Prostate gland (tissue), 2 donors: ENCODE data around the gene AFF3. TPM values are rescaled to one million over a fixed set of nuclear protein-coding genes. Genes with fewer than 3 reads are reported as not detected.

Experiments
- DNase-seq: peaks from one replicate; pipeline ENCODE4 v3.0.0-alpha.2; 2019; ENCODE audit warnings: low spot score
- H3K27ac ChIP-seq, 2 donors: fragments of 200-600 bp; sonication (generic); 2 replicates each; pipeline ENCODE4 v1.5.1; 2017 to 2019
- H3K27me3 ChIP-seq: fragments of 200-600 bp; sonication (generic); replicated peaks from 2 replicates; pipeline ENCODE4 v1.5.1; 2019; ENCODE audit not compliant: insufficient read depth
- H3K36me3 ChIP-seq, 2 donors: fragments of 200-600 bp; sonication (generic); 1 replicate in 1 of 2; 2 replicates in 1 of 2; pipeline versions ENCODE4 v1.5.1 to v1.8.1; 2017 to 2019
- H3K4me1 ChIP-seq: fragments of 200-600 bp; sonication (generic); replicated peaks from 2 replicates; pipeline ENCODE4 v1.5.1; 2019
- H3K4me3 ChIP-seq, 2 donors: fragments of 200-600 bp; sonication (generic); 2 replicates each; pipeline ENCODE4 v1.5.1; 2017 to 2019
- H3K9me3 ChIP-seq: fragments of 200-600 bp; sonication (generic); 2 replicates; pipeline ENCODE4 v1.5.1; 2017
- CTCF ChIP-seq, 4 experiments: fragments of 200-600 bp in 2 of 4; fragments of 450-650 bp in 2 of 4; sonication (generic) in 2 of 4; IDR thresholded peaks; 1 replicate in 3 of 4; 2 replicates in 1 of 4; pipeline ENCODE4 v1.5.1; 2016 to 2019; ENCODE audit warnings: antibody characterized with exemption in 4 of 4, mild to moderate bottlenecking in 2 of 4, moderate library complexity in 2 of 4
- POLR2A ChIP-seq: fragments of 450-650 bp; IDR thresholded peaks from one replicate; pipeline ENCODE4 v1.6.1; 2016; ENCODE audit warnings: antibody characterized with exemption, mild to moderate bottlenecking
- POLR2AphosphoS5 ChIP-seq: sonication (generic); formaldehyde crosslinking; IDR thresholded peaks from one replicate; pipeline ENCODE4 v1.6.1; 2017; ENCODE audit warnings: antibody characterized with exemption
- WGBS: methylation state at CpG from one replicate; pipeline ENCODE4 v1.1.5; 2018; 5-methylcytosine and 5-hydroxymethylcytosine counted together
- intact Hi-C: fragments of 100-400 bp; cut with DNase I; formaldehyde crosslinking; loops from one replicate; pipeline ENCODE4 v1.14.2; 2022
- total RNA-seq, 2 donors: library from RNA; depleted of rRNA; stranded (reverse); fragments of >200 nt; gene quantifications; one replicate each; pipeline ENCODE4 v1.1.0, GENCODE V29; 2016

AFF3 gene
- total RNA-seq, 2 donors from 2014 or later = 74.4 to 113 TPM

DNA sequence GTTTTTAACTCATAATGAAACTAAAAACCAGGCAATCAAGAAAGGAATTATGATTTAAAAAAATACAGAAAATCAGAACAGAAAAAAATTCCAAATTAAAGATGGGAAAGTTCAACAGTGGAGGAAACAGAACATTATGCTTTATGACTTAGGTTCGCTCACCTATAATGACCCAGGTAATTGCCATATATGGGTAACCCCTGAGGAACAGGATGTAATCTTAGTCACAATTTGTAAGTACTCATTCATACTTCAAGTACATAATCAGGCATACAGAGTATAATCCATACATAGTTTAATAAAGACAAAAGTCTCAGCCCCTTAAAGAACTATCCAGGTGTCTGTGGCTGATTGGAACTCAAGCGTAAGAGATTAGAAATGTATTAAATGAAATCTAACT lies 159.6 kb downstream of the AFF3 start:
- intact Hi-C loops = no loop called here
- TF ChIP-seq POLR2AphosphoS5 = no peak
- TF ChIP-seq POLR2A = no peak
- no peak for TF ChIP-seq CTCF (IDR thresholded peaks at IDR 0.05)
- no peak for DNase-seq
- Histone ChIP-seq H3K4me3 (no peak overlapping the region), H3K27me3 (no peaks in the 10 kb centered on the region), H3K9me3 (no peaks in the 10 kb centered on the region), H3K4me1 (peaks cover 3% of the 10 kb centered on the region), H3K27ac (no peak overlapping the region), H3K36me3 (no peaks in the 10 kb centered on the region)
- WGBS = 95% methylated on average over 2 of the region's 2 CpGs

DNA sequence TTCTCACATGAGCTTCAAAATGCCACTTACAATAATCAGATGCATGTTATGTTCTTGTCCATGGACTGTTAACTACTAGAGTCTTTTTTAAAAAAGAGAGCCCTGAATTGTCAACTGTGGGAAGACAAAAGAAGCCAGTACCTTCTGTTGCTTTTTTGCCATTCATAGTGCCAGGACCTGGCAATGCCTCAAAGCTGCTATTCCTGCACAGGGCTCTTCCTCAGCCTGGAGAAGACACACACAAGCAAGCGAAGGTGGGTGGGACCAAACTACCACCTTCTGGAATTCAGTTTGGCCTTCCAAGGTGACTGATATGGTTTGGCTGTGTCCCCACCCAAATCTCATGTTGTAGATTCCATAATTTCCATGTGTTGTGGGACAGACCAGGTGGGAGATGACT lies 160.6 kb downstream of the AFF3 start:
- Histone ChIP-seq H3K4me1 (peaks cover 3% of the 10 kb centered on the region), H3K27me3 (no peaks in the 10 kb centered on the region), H3K4me3 (no peak overlapping the region), H3K9me3 (no peaks in the 10 kb centered on the region), H3K36me3 (no peaks in the 10 kb centered on the region), H3K27ac (no peak overlapping the region)
- TF ChIP-seq POLR2A = no peak
- no peak for TF ChIP-seq POLR2AphosphoS5
- TF ChIP-seq CTCF (IDR thresholded peaks at IDR 0.05) = no peak
- intact Hi-C loops = no loop called here
- WGBS = 79% methylated on average over 1 of the region's 1 CpG
- DNase-seq = no peak

GRCh38 chr2:99980176-99980575 lies 162.2 kb downstream of the AFF3 start:
- Histone ChIP-seq H3K27me3 (no peaks in the 10 kb centered on the region), H3K27ac (no peak overlapping the region), H3K4me3 (no peak overlapping the region), H3K36me3 (no peaks in the 10 kb centered on the region), H3K4me1 (peaks cover 3% of the 10 kb centered on the region), H3K9me3 (no peaks in the 10 kb centered on the region)
- intact Hi-C loops = no loop called here
- DNase-seq = no peak
- 69% methylated on average over 2 of the region's 2 CpGs for WGBS
- TF ChIP-seq CTCF (IDR thresholded peaks at IDR 0.05) = no peak
- no peak for TF ChIP-seq POLR2AphosphoS5
- TF ChIP-seq POLR2A = no peak

DNA sequence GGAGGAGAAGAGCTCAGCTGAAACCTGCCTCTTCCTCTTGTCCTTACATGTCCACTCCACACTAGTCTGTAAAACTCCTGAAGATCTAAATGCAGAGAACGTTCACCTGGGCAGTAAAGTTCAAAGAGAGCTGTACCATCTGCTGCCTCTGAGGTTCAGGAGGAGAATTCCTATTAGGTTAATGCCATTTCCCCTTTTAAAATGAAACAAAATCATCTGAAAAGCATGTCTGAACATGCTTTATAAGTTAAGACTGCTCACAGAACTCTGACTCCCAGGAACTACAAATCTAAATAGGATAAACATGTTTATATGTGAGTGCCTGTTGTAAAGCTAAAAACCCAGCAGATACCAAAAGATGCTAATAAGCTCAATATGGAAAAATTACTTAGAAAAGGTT lies 164.4 kb downstream of the AFF3 start:
- no peak for TF ChIP-seq CTCF (IDR thresholded peaks at IDR 0.05)
- TF ChIP-seq POLR2A = no peak
- no peak for TF ChIP-seq POLR2AphosphoS5
- 63% methylated on average over 1 of the region's 1 CpG for WGBS
- Histone ChIP-seq H3K9me3 (no peaks in the 10 kb centered on the region), H3K27ac (no peak overlapping the region), H3K36me3 (no peaks in the 10 kb centered on the region), H3K27me3 (no peaks in the 10 kb centered on the region), H3K4me3 (no peak overlapping the region), H3K4me1 (no peaks in the 10 kb centered on the region)
- no peak for DNase-seq
- intact Hi-C loops = no loop called here

- TF ChIP-seq POLR2AphosphoS5 = no peak
- TF ChIP-seq CTCF (IDR thresholded peaks at IDR 0.05) = no peak
- TF ChIP-seq POLR2A = no peak
- H3K36me3 ChIP-seq = no peaks in the 10 kb centered on the region
- no peaks in the 10 kb centered on the region for H3K9me3 ChIP-seq
- intact Hi-C loops = no loop called here
- H3K4me1 ChIP-seq = peaks cover 7% of the 10 kb centered on the region
- H3K4me3 ChIP-seq = no peak overlapping the region
- no peaks in the 10 kb centered on the region for H3K27me3 ChIP-seq
- no peak for DNase-seq
- no peak overlapping the region for H3K27ac ChIP-seq
Measured at GRCh38 chr2:99975386-99975785, 167.0 kb downstream of the AFF3 start.
